KMS-11 (cell line): ENCODE data around the gene JAKMIP1.

Source experiments
- H2AFZ ChIP-seq: fragments of 200-600 bp; sonication (generic); 2 replicates; pipeline ENCODE4 v1.6.1; 2016; ENCODE audit warnings: antibody characterized with exemption, mixed run types, low read depth
- H3K27ac ChIP-seq: fragments of 200-600 bp; sonication (generic); 2 replicates; pipeline ENCODE4 v1.6.1; 2016; ENCODE audit warnings: mild to moderate bottlenecking, mixed run types
- H3K27me3 ChIP-seq: fragments of 200-600 bp; sonication (generic); 2 replicates; pipeline ENCODE4 v1.6.1; 2017; ENCODE audit warnings: mild to moderate bottlenecking, low read depth, mixed run types, moderate library complexity; ENCODE audit not compliant: insufficient read depth
- H3K36me3 ChIP-seq: fragments of 200-600 bp; sonication (generic); 2 replicates; pipeline ENCODE4 v1.6.1; 2017; ENCODE audit warnings: mild to moderate bottlenecking, mixed run types; ENCODE audit not compliant: insufficient read depth
- H3K4me1 ChIP-seq: fragments of 200-600 bp; sonication (generic); 2 replicates; pipeline ENCODE4 v1.6.1; 2016; ENCODE audit warnings: mild to moderate bottlenecking, low read depth, mixed run types; ENCODE audit not compliant: poor library complexity, severe bottlenecking
- H3K4me2 ChIP-seq: fragments of 200-600 bp; sonication (generic); 2 replicates; pipeline ENCODE4 v1.7.0; 2016; ENCODE audit warnings: mild to moderate bottlenecking, mixed run types
- H3K4me3 ChIP-seq: fragments of 200-600 bp; sonication (generic); IDR thresholded peaks from 2 replicates; pipeline ENCODE4 v1.6.1; 2017; ENCODE audit warnings: low read depth, low read length, mixed read lengths; ENCODE audit not compliant: insufficient read depth
- H3K79me2 ChIP-seq: fragments of 200-600 bp; sonication (generic); 2 replicates; pipeline ENCODE4 v1.6.1; 2016; ENCODE audit warnings: low read depth, mixed run types; ENCODE audit not compliant: insufficient read depth
- H3K9ac ChIP-seq: fragments of 200-600 bp; sonication (generic); 2 replicates; pipeline ENCODE4 v1.6.1; 2016; ENCODE audit warnings: mild to moderate bottlenecking, mixed run types
- H4K20me1 ChIP-seq: fragments of 200-600 bp; sonication (generic); 2 replicates; pipeline ENCODE4 v1.6.1; 2016; ENCODE audit warnings: mild to moderate bottlenecking, mixed run types; ENCODE audit not compliant: insufficient read depth
- TF ChIP-seq, protein P1 (sequence below): fragments of 200-600 bp; sonication (generic); conservative IDR thresholded peaks from 2 replicates; pipeline ENCODE4 v1.6.1; 2017; ENCODE audit warnings: low read depth, mild to moderate bottlenecking, antibody characterized with exemption, low read length, moderate library complexity, mixed read lengths

Gene JAKMIP1

DNA sequence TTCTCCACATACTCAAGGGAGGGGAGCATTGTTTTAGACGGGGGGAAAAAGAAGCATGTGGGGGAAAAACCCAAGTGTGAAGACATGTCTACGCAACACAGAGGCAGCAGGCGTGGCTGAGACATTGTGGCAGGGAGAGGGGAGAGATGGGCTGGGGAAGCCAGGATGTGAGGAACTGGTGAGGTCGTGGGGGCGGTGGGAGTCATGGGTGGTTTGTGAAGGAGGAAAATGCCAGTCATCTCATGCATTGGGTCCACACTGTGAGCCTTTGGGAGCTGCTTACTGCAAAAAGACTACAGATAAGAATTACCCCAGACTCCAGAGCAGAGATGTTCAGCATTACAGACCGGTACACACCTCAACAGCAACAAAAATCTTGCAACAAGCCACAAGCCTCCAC is 2.1 kb downstream of the JAKMIP1 start:
- Histone ChIP-seq H3K4me1 (no peaks in the 10 kb centered on the region), H3K4me2 (no peak overlapping the region), H2AFZ (no peak overlapping the region), H4K20me1 (no peaks in the 10 kb centered on the region), H3K4me3 (no peak overlapping the region), H3K27ac (no peak overlapping the region), H3K36me3 (no peaks in the 10 kb centered on the region), H3K27me3 (no peaks in the 10 kb centered on the region), H3K9ac (no peak overlapping the region), H3K79me2 (no peaks in the 10 kb centered on the region)
- TF ChIP-seq, protein P1, sequence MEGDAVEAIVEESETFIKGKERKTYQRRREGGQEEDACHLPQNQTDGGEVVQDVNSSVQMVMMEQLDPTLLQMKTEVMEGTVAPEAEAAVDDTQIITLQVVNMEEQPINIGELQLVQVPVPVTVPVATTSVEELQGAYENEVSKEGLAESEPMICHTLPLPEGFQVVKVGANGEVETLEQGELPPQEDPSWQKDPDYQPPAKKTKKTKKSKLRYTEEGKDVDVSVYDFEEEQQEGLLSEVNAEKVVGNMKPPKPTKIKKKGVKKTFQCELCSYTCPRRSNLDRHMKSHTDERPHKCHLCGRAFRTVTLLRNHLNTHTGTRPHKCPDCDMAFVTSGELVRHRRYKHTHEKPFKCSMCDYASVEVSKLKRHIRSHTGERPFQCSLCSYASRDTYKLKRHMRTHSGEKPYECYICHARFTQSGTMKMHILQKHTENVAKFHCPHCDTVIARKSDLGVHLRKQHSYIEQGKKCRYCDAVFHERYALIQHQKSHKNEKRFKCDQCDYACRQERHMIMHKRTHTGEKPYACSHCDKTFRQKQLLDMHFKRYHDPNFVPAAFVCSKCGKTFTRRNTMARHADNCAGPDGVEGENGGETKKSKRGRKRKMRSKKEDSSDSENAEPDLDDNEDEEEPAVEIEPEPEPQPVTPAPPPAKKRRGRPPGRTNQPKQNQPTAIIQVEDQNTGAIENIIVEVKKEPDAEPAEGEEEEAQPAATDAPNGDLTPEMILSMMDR: no peak

DNA sequence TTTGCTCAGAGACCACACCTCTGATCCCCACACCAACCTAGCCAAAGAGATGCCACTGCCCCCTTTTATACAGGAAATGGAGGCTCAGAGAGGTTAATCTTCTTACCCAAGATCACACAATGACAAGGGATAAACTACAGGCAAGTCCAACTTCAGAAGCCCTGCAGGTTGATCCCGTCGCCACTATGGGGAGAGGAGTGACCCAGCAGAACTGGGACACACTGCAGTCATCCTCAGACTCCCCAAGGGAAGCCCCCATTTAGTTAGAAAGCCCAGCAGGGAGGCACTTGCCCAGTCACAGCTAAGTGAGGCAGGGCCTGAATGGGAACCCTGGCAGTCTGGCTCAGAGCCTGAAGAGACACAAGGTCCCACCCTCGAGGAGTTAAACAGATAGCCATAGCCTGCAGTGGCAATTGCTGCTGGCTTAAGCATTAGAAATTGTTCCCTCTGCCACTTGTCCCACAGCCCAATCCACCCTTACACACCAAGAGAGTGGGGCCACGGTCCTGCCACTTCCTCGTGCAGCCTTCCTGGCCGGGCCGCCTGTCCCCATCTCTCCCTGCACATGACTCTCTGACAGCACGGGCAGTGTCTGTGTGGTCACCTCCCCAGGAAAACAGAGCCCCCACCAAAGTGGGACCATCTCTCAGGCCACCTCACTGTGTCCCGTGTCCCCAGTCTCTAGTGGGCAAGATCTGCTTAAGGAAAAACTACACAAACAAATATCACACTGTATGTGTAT is 2.7 kb downstream of the JAKMIP1 start:
- no peak overlapping the region for H3K4me2 ChIP-seq
- no peaks in the 10 kb centered on the region for H4K20me1 ChIP-seq
- H2AFZ ChIP-seq: no peak overlapping the region
- TF ChIP-seq, protein P1: no peak
- no peaks in the 10 kb centered on the region for H3K36me3 ChIP-seq
- no peaks in the 10 kb centered on the region for H3K4me1 ChIP-seq
- H3K9ac ChIP-seq: no peak overlapping the region
- no peaks in the 10 kb centered on the region for H3K79me2 ChIP-seq
- H3K27me3 ChIP-seq: no peaks in the 10 kb centered on the region
- no peak overlapping the region for H3K4me3 ChIP-seq
- no peak overlapping the region for H3K27ac ChIP-seq

DNA sequence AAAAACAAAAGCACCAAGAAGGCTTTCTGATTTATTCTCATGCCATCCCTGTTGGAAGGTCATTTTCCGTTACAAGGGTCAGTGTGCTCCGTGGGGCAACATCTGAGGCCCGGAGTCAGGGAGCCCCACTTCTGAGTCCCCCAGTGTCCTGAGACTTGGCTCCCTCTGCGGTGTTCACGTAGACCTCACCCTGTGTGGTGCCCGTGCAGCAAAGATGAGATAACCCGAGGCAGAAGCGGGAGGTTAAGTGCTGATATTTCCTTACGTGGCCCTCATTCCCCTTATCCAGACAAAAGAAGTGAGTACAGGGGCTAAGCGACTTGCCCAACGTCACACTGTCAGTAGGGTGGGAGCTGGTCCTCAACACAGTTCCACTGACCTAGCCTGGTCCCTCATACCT is 3.5 kb downstream of the JAKMIP1 start:
- H2AFZ ChIP-seq: no peak overlapping the region
- no peaks in the 10 kb centered on the region for H4K20me1 ChIP-seq
- no peak overlapping the region for H3K27ac ChIP-seq
- no peaks in the 10 kb centered on the region for H3K27me3 ChIP-seq
- TF ChIP-seq, protein P1: no peak
- no peak overlapping the region for H3K9ac ChIP-seq
- H3K4me2 ChIP-seq: no peak overlapping the region
- H3K4me1 ChIP-seq: no peaks in the 10 kb centered on the region
- H3K4me3 ChIP-seq: no peak overlapping the region
- no peaks in the 10 kb centered on the region for H3K79me2 ChIP-seq
- no peaks in the 10 kb centered on the region for H3K36me3 ChIP-seq

DNA sequence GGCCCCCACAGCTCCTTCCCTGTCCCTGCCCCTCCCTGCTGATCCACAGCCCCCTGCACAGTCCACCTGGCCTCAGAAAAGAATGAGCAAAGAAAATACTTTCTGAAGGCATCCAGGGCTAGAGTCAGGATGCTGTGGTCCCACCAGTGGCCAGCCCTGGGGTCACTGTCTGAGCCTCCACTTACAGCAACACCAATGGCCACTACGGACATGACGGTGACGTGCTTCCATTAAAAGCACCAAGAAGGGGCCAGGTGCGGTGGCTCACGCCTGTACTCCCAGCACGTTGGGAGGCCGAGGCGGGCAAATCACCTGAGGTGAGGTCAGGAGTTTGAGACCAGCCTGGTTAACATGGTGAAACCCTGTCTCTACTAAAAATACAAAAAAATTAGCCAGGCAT is 4.0 kb downstream of the JAKMIP1 start:
- Histone ChIP-seq H4K20me1 (no peaks in the 10 kb centered on the region), H3K4me3 (no peak overlapping the region), H3K9ac (no peak overlapping the region), H3K4me2 (no peak overlapping the region), H3K36me3 (no peaks in the 10 kb centered on the region), H2AFZ (no peak overlapping the region), H3K27ac (no peak overlapping the region), H3K27me3 (no peaks in the 10 kb centered on the region), H3K4me1 (no peaks in the 10 kb centered on the region), H3K79me2 (no peaks in the 10 kb centered on the region)
- TF ChIP-seq, protein P1: no peak
